ENCODE results near the gene PHC2.
"Not testable (repeated sequence)": the region's sequence is repeated elsewhere in the genome, so short reads cannot be mapped to it uniquely, and the experiment has no call there.

PHC2 gene

GRCh38 chr1:33307494-33307864 is 123.4 kb downstream of the PHC2 start:
- no peak for DNase-seq

DNA sequence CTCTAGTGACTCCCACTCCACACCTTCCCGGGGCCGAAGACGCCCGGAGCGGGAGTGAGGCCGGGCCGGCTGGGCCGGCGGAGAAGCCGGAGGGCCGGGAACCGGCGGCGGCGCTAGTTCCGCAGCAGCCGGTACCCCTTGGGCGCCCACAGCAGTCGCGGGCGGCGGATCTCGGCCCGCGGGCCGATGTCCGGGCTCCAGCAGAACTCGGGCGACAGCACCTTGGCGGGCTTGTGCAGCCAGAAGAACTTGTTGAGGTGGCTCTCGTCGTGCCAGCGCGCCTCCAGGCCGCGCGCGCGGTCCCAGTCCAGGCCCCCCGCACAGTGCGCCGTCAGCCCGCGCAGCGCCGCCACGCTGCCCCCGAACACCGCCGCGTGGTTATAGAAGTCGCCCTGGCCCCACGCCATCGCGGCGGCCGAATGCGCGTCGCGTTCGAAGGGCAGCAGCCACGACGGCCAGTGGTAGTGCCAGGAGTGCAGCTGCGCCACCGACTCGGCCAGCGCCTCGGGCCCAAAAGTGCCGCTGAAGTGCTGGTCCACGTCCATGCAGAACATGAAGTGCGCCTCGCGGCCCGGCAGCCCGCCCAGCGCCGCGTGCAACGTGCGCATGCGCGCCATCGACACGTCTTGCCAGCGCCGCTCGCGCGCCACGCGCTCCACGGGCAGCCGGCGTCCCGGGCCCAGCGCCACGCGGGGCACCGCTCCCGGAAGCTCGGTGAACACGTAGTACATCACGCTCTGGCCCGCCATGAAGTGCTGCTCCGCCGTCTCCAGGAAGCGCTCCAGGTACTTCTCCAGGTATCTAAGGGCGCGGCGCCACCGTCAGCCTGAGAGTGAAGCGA is 124.0 kb downstream of the PHC2 start:
- DNase-seq: no peak

DNA sequence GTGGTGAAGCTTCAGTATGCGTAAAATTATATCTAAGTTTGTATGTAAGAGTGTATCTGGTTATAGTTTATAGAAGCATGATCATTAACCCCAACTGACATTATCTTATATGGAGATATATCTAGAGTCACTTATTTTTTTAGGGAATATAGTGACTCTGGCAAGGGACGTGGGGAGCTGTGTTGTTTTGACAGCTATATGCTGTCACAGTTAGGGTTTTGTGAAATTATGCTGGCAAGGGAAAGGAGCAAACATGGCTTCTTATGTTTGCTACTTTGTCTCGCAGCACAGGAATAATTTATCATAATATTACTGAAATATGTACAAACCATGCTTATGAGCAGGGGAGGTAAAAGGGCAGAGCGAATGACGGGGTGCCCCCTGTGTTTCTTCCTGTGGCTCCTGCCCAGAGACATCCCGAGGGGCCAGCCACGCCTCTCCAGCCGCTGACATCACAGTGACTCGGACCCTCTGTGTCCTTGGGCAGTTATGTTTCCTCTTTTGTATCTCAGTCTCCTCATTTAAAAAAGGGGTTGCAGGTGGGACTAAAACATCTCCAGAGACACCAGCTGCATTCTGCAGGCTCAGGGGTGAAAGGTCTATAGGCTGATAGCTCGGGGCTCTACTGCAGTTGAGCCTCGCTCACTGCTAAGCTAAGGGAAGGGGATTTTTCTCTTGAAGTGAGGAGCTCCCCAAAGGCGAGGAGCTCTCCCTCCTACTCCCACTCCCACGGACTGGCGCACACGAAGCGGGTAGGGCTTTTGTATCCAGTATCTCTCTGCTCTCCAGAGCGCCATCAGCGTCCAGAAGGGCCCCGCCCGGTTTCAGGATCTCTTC is 124.9 kb downstream of the PHC2 start:
- DNase-seq: no peak

DNA sequence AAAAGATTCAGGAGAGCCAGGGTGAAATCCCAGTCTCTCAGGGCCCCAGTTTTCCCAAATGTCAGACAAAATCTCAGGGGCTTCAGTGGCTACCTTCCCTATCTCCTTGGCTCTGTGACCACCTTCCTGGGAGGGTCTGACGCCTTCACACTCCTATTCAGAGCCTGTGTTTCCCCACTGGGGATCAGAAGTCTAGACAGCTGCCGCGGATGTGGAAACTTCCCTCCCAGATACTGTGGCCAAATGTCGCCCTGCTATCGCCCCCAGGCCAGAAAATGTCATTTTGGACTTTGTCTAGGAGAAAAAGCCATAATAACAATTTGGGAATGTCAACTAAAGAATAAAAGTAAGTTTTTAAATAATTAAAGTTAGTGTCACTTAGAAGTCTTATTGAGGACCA is 125.9 kb downstream of the PHC2 start:
- no peak for DNase-seq

- DNase-seq: no peak
Measured at GRCh38 chr1:33302325-33302724, 128.6 kb downstream of the PHC2 start.

DNA sequence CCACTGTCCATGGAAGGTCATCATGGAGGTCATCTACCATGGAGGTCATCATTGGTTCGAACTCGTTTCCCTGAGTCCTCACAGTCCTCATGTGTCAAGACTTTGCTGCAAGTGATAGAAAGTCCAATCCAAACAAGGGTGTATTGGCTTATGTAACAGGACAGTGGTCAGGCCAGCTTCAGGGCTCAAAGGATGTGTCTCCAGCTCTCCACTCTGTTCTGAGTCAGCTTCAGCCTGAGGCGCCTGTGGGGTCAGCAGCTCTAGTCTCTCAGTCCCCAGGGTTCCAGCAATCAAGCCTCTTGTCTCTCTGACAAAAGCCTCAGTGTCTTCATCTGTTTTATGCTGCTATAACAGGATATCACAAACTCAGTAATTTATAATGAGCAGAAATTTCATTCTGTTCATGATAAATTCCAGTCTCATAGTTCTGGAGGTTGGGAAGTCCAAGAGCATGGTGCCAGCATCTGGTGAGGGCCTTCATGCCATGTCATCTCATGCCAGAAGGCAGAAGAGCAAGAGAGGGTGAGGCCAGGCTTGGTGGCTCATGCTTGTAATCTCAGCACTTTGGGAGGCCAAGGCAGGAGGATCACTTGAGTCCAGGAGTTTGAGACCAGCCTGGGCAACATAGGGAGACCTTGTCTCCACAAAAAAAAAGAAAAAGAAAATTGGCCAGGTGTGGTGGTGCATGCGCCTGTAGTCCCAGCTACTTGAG is 129.5 kb downstream of the PHC2 start:
- no peak for DNase-seq

GRCh38 chr1:33300673-33301072 is 130.2 kb downstream of the PHC2 start:
- DNase-seq: peak; percentile 87

- no peak for DNase-seq
Measured at GRCh38 chr1:33299461-33300155, 131.3 kb downstream of the PHC2 start.

GRCh38 chr1:33298623-33299277 is 132.1 kb downstream of the PHC2 start:
- peak; percentile 42 for DNase-seq

DNA sequence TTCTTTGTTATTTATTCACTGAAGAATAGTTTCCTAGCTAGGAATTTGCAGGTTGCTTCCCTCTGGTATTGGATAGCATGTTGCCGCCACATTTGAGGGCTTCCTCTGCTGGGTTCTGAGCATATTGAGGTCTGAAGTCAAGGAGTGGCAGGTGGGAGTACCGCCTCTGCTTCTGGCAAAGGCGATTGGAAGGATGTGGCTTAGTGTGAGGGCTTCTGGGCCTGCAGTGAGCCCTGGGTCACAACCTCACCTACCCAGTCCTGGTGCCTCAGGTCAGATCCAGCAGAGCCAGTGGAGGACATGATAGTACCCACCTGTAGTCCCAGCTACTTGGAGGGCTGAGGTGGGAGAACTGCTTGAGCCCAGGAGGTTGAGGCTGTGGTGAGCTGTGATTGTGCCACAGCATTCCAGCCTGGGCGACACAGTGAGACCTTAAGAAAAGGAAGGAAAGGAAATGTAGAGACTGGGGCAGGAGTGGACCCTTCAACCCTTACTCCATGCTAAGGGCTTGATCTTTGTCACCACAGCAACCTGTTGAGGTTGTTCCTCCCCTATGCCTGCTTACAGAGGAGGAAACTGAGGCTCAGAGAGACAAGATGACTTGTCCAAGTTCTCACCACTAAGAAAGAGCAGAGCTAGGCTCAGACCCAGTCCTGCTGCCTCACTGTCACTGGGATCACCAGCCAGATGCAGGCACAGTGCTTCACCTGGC is 132.8 kb downstream of the PHC2 start:
- DNase-seq: no peak

- DNase-seq: no peak
Measured at GRCh38 chr1:33296824-33297223, 134.1 kb downstream of the PHC2 start.

GRCh38 chr1:33296082-33296458 is 134.8 kb downstream of the PHC2 start:
- DNase-seq: no peak

- peak; percentile 59 for DNase-seq
Measured at GRCh38 chr1:33295450-33296081, 135.3 kb downstream of the PHC2 start.

GRCh38 chr1:33295023-33295422 is 135.9 kb downstream of the PHC2 start:
- DNase-seq: no peak

GRCh38 chr1:33294071-33295010 is 136.6 kb downstream of the PHC2 start:
- no peak for DNase-seq

DNA sequence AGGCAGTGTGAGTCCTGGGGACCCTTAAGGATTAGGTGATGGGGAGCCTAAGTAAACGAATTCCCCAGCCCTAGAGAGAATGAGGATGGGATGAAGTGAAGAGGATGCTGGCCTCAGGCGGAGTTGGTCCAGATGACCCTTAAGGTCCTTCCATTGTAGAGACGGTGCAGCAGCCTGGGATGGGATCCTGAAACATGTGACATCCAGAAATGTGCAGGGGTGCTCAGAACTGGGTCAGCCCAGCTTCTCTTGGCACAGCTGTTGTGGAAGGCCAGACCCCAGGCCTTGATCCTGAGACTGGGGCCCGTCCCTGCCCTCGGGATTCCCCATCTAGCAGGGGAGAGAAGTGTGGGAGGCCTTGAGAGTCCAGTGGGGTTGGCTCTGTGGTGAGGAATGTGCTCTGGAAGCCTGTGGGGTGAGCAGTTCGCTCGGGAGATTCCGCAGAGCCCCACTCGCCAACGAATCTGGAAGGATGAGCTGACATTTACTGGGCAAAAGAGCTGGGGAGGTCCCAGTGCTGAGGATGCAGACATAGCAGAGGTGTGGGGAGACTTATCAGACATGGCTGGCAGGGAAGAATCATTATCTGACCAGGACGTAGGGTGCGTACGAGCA is 138.1 kb downstream of the PHC2 start:
- no peak for DNase-seq

DNA sequence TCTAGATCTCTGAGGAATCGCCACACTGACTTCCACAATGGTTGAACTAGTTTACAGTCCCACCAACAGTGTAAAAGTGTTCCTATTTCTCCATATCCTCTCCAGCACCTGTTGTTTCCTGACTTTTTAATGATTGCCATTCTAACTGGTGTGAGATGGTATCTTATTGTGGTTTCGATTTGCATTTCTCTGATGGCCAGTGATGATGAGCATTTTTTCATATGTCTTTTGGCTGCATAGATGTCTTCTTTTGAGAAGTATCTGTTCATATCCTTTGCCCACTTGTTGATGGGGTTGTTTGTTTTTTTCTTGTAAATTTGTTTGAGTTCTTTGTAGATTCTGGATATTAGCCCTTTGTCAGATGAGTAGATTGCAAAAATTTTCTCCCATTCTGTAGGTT is 140.3 kb downstream of the PHC2 start:
- DNase-seq: not testable (repeated sequence)

GRCh38 chr1:33289858-33290154 is 141.1 kb downstream of the PHC2 start:
- DNase-seq: no peak

- no peak for DNase-seq
Measured at GRCh38 chr1:33288976-33289857, 141.7 kb downstream of the PHC2 start.
